A673 (cell line): ENCODE measurements around the gene RASGEF1C. TPM values are rescaled to one million over a fixed set of nuclear protein-coding genes. Genes with fewer than 3 reads are reported as not detected.

Experiments used
- BruUV-seq: library from RNA; stranded (reverse); fragments of 400-500 nt; replicated peaks from 2 replicates; lab custom pipeline; 2021; lab: Mats Ljungman, UMichigan
- CTCF ChIA-PET: fragments of 300-600 bp; sonication (Branson Sonifier 250); formaldehyde crosslinking; loops from one replicate; lab custom pipeline; 2022; ENCODE audit warnings: antibody characterized with exemption; lab: Charles Lee
- POLR2A ChIA-PET: fragments of 300-600 bp; sonication (Branson Sonifier 250); formaldehyde crosslinking; loops from one replicate; lab custom pipeline; 2022; ENCODE audit warnings: antibody characterized with exemption; ENCODE audit not compliant: low non-redundant PET; lab: Charles Lee
- DNase-seq: peaks from one replicate; pipeline ENCODE4 v3.0.0-alpha.2; 2015; ENCODE audit warnings: low spot score
- H3K27ac ChIP-seq: fragments of 200-600 bp; sonication (generic); 2 replicates; pipeline ENCODE4 v1.5.1; 2016; ENCODE audit warnings: mixed run types, low read depth, mild to moderate bottlenecking, mixed read lengths, antibody characterized with exemption, low read length; ENCODE audit not compliant: poor library complexity, severe bottlenecking
- H3K27me3 ChIP-seq: fragments of 200-600 bp; sonication (generic); replicated peaks from 2 replicates; pipeline ENCODE4 v1.6.1; 2017; ENCODE audit warnings: mixed run types, low read depth, mild to moderate bottlenecking, mixed read lengths, antibody characterized with exemption, low read length; ENCODE audit not compliant: insufficient read depth, poor library complexity
- H3K36me3 ChIP-seq: fragments of 200-600 bp; sonication (generic); 2 replicates; pipeline ENCODE4 v1.6.1; 2016; ENCODE audit warnings: mixed run types, mild to moderate bottlenecking, mixed read lengths, antibody characterized with exemption, low read length; ENCODE audit not compliant: insufficient read depth, poor library complexity, severe bottlenecking
- H3K4me1 ChIP-seq: fragments of 200-600 bp; sonication (generic); 2 replicates; pipeline ENCODE4 v1.6.1; 2017; ENCODE audit warnings: mixed run types, mild to moderate bottlenecking, mixed read lengths, antibody characterized with exemption, low read length; ENCODE audit not compliant: insufficient read depth, poor library complexity, severe bottlenecking
- H3K4me3 ChIP-seq: fragments of 200-600 bp; sonication (generic); 2 replicates; pipeline ENCODE4 v1.5.1; 2016; ENCODE audit warnings: low read depth, mixed run types, mild to moderate bottlenecking, mixed read lengths, low read length; ENCODE audit not compliant: poor library complexity, severe bottlenecking
- H3K9me3 ChIP-seq: fragments of 200-600 bp; sonication (generic); 2 replicates; pipeline ENCODE4 v1.6.1; 2016; ENCODE audit warnings: mixed run types, low read depth, mild to moderate bottlenecking, mixed read lengths, antibody characterized with exemption, low read length; ENCODE audit not compliant: poor library complexity, severe bottlenecking
- CTCF ChIP-seq: fragments of 300-800, 200-600 bp; sonication (generic); conservative IDR thresholded peaks from 2 replicates; pipeline ENCODE4 v1.5.1; 2017; ENCODE audit warnings: low read depth, mild to moderate bottlenecking, antibody characterized with exemption, low read length, moderate library complexity, mixed read lengths
- EZH2 ChIP-seq: fragments of 200-600 bp; sonication (generic); IDR thresholded peaks from 2 replicates; pipeline ENCODE4 v1.6.1; 2017; ENCODE audit warnings: borderline replicate concordance, low read depth, mild to moderate bottlenecking, mixed read lengths, antibody characterized with exemption, low read length; ENCODE audit not compliant: poor library complexity, severe bottlenecking
- intact Hi-C: fragments of 100-400 bp; cut with micrococcal nuclease; formaldehyde crosslinking; loops from one replicate; pipeline ENCODE4 v1.10.0; 2022; ENCODE audit not compliant: unreplicated experiment
- total RNA-seq: library from RNA; stranded (reverse); gene quantifications from 2 replicates; pipeline ENCODE4 v1.2.3, GENCODE V29; 2021

The RASGEF1C gene
- total RNA-seq, 1 experiment from 2014 or later = not detected

- H3K36me3 ChIP-seq = no peaks in the 10 kb centered on the region
- H3K27me3 ChIP-seq = no peaks in the 10 kb centered on the region
- H3K27ac ChIP-seq = no peak overlapping the region
- no TSS peak for BruUV-seq
- no peak for DNase-seq
- ChIA-PET POLR2A (no interaction called here), CTCF (no interaction called here)
- intact Hi-C loops = no loop called here
- no peaks in the 10 kb centered on the region for H3K4me1 ChIP-seq
- no peak overlapping the region for H3K4me3 ChIP-seq
- TF ChIP-seq EZH2 = no peak
- TF ChIP-seq CTCF = no peak
- no peaks in the 10 kb centered on the region for H3K9me3 ChIP-seq
Observed at GRCh38 chr5:180153991-180154390, 55.0 kb downstream of the RASGEF1C start.

- ChIA-PET POLR2A (no interaction called here), CTCF (no interaction called here)
- no peaks in the 10 kb centered on the region for H3K4me1 ChIP-seq
- DNase-seq = no peak
- peaks cover 7% of the 10 kb centered on the region for H3K27me3 ChIP-seq
- no peak overlapping the region for H3K4me3 ChIP-seq
- TF ChIP-seq EZH2 (no peak), CTCF (no peak)
- no peaks in the 10 kb centered on the region for H3K36me3 ChIP-seq
- H3K9me3 ChIP-seq = no peaks in the 10 kb centered on the region
- intact Hi-C loops = no loop called here
- BruUV-seq = no TSS peak
- H3K27ac ChIP-seq = no peak overlapping the region
Observed at GRCh38 chr5:180153099-180153498, 55.9 kb downstream of the RASGEF1C start.

- POLR2A ChIA-PET = no interaction called here
- no peak overlapping the region for H3K4me3 ChIP-seq
- CTCF ChIA-PET = no interaction called here
- H3K4me1 ChIP-seq = no peaks in the 10 kb centered on the region
- no peaks in the 10 kb centered on the region for H3K36me3 ChIP-seq
- intact Hi-C loops = no loop called here
- DNase-seq = no peak
- BruUV-seq = no TSS peak
- no peak for TF ChIP-seq EZH2
- no peak for TF ChIP-seq CTCF
- H3K27ac ChIP-seq = no peak overlapping the region
- H3K27me3 ChIP-seq = peaks cover 18% of the 10 kb centered on the region
- no peaks in the 10 kb centered on the region for H3K9me3 ChIP-seq
Observed at GRCh38 chr5:180143656-180144364, 65.2 kb downstream of the RASGEF1C start.
